Breast epithelium (tissue), 4 donors: ENCODE measurements around the gene ATG10. TPM values are rescaled to one million over a fixed set of nuclear protein-coding genes. Genes with fewer than 3 reads are reported as not detected.
A peak's percentile ranks its signal among the peaks of the same experiment; 100 is the strongest.
"Not testable (repeated sequence)": the region's sequence is repeated elsewhere in the genome, so short reads cannot be mapped to it uniquely, and the experiment has no call there.

Experiments
- DNase-seq, 2 donors: peaks; one replicate each; pipeline ENCODE4 v3.0.0-alpha.2; 2019; ENCODE audit warnings: low spot score in 2 of 2
- H3K27ac ChIP-seq, 2 donors: fragments of 200-600 bp; sonication (generic) in 1 of 2; one replicate each; pipeline ENCODE4 v1.5.1; 2016 to 2019; ENCODE audit warnings: mild to moderate bottlenecking in 1 of 2
- H3K27me3 ChIP-seq, 2 donors: fragments of 200-600 bp; sonication (generic) in 1 of 2; one replicate each; pipeline versions ENCODE4 v1.5.1 to v1.6.0; 2017 to 2019; ENCODE audit warnings: control low read depth in 1 of 2, mild to moderate bottlenecking in 1 of 2
- H3K36me3 ChIP-seq: fragments of 200-600 bp; one replicate; pipeline ENCODE4 v1.5.1; 2019
- H3K4me1 ChIP-seq, 2 donors: fragments of 200-600 bp; sonication (generic); one replicate each; pipeline ENCODE4 v1.5.1; 2016 to 2019; ENCODE audit warnings: control low read depth in 1 of 2
- H3K4me3 ChIP-seq, 3 donors: fragments of 200-600 bp; sonication (generic); 1 replicate in 2 of 3; 2 replicates in 1 of 3; pipeline ENCODE4 v1.5.1; 2016 to 2019; ENCODE audit warnings: mild to moderate bottlenecking in 3 of 3, moderate library complexity in 2 of 3
- H3K9me3 ChIP-seq, 2 donors: fragments of 200-600 bp; sonication (generic) in 1 of 2; one replicate each; pipeline ENCODE4 v1.5.1; 2016 to 2019; ENCODE audit warnings: control low read depth in 1 of 2
- POLR2A ChIP-seq: fragments of 450-650 bp; IDR thresholded peaks from one replicate; pipeline ENCODE4 v1.6.1; 2016; ENCODE audit warnings: antibody characterized with exemption, mild to moderate bottlenecking, moderate library complexity
- POLR2AphosphoS5 ChIP-seq, 3 donors: sonication (generic); formaldehyde crosslinking; IDR thresholded peaks; one replicate each; pipeline ENCODE4 v1.6.1; 2017; ENCODE audit warnings: antibody characterized with exemption in 3 of 3
- intact Hi-C: fragments of 100-400 bp; cut with DNase I; formaldehyde crosslinking; loops from one replicate; pipeline ENCODE4 v1.15.1; 2023; ENCODE audit warnings: low total_unique reads
- total RNA-seq, 3 donors: library from RNA; depleted of rRNA; stranded (reverse); fragments of >200 nt; gene quantifications; one replicate each; pipeline ENCODE4 v1.1.0, GENCODE V29; 2016
- TF ChIP-seq, protein P1 (sequence below), 3 donors: fragments of 450-650 bp; IDR thresholded peaks; one replicate each; pipeline ENCODE4 v1.5.1; 2016 to 2017; ENCODE audit warnings: antibody characterized with exemption in 3 of 3, mild to moderate bottlenecking in 3 of 3, moderate library complexity in 3 of 3

The ATG10 gene
- total RNA-seq, 3 donors from 2014 or later, result 5.2 to 9.2 (median 6.6) TPM

DNA sequence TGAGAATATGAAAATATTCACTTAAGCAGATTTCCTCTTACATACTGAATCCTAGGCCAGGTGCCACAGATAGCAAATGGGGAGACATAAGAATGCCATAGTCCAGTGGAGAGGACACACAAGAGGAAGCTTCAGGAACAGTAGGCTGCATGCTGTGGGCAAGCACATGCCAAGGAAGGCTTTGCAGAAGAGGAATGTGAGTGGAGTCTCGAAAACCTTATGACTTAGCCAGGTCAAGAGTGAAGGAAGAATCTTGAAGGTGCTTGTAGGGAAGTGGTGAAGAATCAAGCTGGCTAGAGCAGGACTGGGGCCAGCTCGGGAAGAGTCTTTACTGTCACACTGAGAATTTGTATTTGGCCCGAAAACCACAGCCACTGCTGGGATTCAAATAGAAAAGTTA lies 285.9 kb downstream of the ATG10 start:
- no peak for DNase-seq
- intact Hi-C loops, result no loop called here
- Histone ChIP-seq H3K4me1 (no peaks in the 10 kb centered on the region), H3K9me3 (no peaks in the 10 kb centered on the region), H3K27ac (no peak overlapping the region), H3K4me3 (no peak overlapping the region), H3K36me3 (no peaks in the 10 kb centered on the region), H3K27me3 (no peaks in the 10 kb centered on the region)
- no peak for TF ChIP-seq POLR2AphosphoS5 (IDR thresholded peaks at IDR 0.05)
- no peak for TF ChIP-seq POLR2A
- TF ChIP-seq, protein P1, sequence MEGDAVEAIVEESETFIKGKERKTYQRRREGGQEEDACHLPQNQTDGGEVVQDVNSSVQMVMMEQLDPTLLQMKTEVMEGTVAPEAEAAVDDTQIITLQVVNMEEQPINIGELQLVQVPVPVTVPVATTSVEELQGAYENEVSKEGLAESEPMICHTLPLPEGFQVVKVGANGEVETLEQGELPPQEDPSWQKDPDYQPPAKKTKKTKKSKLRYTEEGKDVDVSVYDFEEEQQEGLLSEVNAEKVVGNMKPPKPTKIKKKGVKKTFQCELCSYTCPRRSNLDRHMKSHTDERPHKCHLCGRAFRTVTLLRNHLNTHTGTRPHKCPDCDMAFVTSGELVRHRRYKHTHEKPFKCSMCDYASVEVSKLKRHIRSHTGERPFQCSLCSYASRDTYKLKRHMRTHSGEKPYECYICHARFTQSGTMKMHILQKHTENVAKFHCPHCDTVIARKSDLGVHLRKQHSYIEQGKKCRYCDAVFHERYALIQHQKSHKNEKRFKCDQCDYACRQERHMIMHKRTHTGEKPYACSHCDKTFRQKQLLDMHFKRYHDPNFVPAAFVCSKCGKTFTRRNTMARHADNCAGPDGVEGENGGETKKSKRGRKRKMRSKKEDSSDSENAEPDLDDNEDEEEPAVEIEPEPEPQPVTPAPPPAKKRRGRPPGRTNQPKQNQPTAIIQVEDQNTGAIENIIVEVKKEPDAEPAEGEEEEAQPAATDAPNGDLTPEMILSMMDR (IDR thresholded peaks at IDR 0.05), result no peak

DNA sequence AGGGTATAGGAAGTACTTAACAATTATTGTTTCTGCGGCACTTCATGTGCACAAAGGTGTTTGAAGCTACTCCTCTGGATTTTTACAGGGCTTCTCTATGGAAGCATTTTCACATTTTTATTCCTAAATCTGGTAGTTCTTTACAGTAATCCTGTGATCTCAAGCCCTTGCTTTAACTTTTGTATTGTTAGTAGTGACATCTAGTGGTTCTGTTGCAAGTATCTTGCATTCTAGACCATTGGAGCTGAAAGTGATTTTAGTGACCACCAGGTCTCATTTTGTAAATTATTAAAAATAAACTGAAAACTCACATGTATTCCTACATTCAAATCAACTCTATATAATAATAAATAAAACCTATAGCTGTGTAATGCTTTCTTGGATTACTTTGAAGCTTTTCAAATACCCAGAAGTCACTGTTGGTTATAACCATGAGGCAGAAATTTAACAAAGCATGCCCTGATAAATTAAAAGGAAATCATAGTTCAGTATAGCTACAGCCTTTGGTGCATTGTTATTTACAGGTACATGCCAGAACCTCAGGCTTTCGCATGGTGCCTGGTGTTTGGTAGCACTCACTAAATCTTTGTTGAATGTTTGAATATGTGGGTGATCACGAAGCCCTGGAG lies 287.5 kb downstream of the ATG10 start:
- H3K9me3 ChIP-seq, result no peaks in the 10 kb centered on the region
- H3K36me3 ChIP-seq, result no peaks in the 10 kb centered on the region
- no peak overlapping the region for H3K4me3 ChIP-seq
- no peaks in the 10 kb centered on the region for H3K4me1 ChIP-seq
- no peak overlapping the region for H3K27ac ChIP-seq
- no peak for DNase-seq
- TF ChIP-seq, protein P1 (IDR thresholded peaks at IDR 0.05), result peak in 1 of 3 donors; percentile 12
- no peak for TF ChIP-seq POLR2A
- intact Hi-C loops, result no loop called here
- no peaks in the 10 kb centered on the region for H3K27me3 ChIP-seq

DNA sequence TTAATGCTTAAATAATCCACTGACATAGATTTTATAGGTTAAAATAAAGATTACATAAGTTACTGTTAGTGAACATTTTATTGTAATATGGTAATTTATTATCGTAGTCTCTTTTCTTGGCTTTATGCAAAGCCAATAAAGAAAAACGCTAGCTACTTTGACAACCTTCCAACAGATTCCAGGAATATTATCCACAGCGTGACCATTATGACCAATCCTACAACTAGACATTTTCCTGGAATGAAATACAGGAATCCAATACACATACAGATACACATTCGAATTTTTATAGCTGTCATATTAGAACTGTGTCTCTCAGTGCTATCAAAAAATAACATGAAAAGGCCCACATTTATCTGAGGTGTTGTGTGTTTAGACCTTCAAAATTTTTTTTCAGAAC lies 293.2 kb downstream of the ATG10 start:
- H3K4me3 ChIP-seq, result no peak overlapping the region
- H3K36me3 ChIP-seq, result no peaks in the 10 kb centered on the region
- H3K27me3 ChIP-seq, result no peaks in the 10 kb centered on the region
- H3K27ac ChIP-seq, result no peak overlapping the region
- no peaks in the 10 kb centered on the region for H3K4me1 ChIP-seq
- H3K9me3 ChIP-seq, result peaks cover 4 to 13% of the 10 kb centered on the region in 2 donors
- TF ChIP-seq, protein P1 (IDR thresholded peaks at IDR 0.05), result no peak
- TF ChIP-seq POLR2A, result no peak
- TF ChIP-seq POLR2AphosphoS5 (IDR thresholded peaks at IDR 0.05), result no peak
- intact Hi-C loops, result no loop called here
- DNase-seq, result no peak

DNA sequence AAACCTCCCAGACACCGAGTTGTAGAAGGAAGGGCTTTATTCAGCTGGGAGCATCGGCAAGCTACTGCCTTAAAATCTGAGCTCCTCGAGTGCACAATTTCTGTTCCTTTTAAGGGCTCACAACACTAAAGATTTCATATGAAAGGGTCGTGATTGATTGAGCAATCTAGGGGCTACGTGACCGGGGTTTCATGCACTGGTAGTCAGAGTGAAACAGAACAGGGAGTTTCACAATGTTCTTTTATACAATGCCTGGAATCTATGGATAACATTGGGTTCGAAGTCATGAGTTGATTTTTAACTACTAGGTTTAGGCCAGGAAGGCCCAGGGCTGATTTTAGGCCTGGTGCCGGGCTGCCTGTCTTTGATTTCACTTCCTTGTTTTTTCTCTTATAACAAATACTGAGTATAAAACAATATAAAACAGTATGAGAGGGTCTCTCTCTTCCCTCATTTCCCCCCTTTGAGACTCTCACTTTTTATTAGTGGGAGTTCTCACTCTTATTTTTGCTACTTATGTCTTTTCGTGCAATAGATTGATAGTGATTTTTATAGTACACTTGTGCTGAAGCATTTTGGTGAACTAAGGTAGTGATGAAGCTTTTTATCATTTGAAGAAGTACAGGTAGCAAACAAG lies 295.6 kb downstream of the ATG10 start:
- H3K4me3 ChIP-seq, H3K36me3 ChIP-seq, intact Hi-C loops, H3K4me1 ChIP-seq, H3K27me3 ChIP-seq, DNase-seq, H3K27ac ChIP-seq: not testable (repeated sequence)
- peaks cover 4 to 13% of the 10 kb centered on the region in 2 donors for H3K9me3 ChIP-seq

DNA sequence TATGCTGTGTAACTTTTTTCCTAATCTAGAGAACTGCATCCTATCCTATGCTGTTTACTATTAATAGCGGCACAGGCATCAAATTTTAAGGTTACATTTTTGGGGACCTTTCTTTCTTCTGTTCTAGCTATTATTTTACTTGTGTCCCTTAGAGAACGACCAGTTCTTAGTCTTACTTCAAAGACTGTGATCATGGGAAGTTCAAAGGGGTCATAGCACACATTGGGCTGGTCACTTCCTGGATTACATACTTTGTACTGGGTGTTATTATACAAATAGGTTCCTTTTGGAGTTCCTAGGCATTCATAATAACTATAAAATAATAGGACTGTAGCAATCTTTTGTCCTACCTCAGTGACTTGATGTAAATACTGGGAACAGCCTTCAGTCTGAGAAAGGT lies 297.5 kb downstream of the ATG10 start:
- H3K4me3 ChIP-seq, H3K36me3 ChIP-seq, intact Hi-C loops, H3K27ac ChIP-seq, H3K4me1 ChIP-seq, H3K27me3 ChIP-seq, DNase-seq: not testable (repeated sequence)
- H3K9me3 ChIP-seq, result peaks cover 4 to 13% of the 10 kb centered on the region in 2 donors

DNA sequence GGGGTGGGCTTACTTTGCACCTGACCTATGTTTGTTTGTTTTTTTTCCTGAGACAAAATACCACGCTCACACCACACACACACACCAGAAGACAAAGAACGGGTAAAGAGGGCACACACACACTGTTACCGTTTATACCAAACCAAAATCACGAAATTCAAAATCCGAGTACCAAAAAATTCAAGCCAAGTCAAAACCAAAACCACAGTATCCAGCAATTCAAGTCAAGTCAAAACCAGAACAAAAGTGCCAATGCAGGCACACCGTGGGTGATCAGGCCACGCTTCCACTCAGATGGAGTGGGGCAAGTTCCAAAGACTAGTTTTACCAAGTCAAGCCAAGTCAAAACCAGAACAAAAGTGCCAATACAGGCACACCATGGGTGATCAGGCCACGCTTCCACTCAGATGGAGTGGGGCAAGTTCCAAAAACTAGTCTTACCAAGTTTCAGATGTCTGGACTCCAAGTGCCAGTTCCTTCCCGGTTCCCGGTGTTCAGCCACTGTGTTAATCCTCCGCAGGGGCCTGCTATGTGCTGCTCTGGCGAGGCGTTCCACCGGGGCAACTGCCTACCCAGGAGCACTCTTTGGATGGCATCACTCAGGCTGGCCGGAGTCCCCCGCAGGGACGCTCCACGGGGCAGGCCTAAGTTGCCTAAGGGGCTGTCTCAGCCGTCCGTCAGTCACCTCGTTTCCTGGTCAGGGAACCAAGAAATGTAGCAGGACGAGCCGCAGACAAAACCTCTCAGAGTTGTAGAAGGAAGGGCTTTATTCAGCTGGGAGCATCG lies 300.9 kb downstream of the ATG10 start:
- H3K27ac ChIP-seq, H3K9me3 ChIP-seq, H3K4me1 ChIP-seq, intact Hi-C loops, H3K4me3 ChIP-seq, DNase-seq, H3K36me3 ChIP-seq, H3K27me3 ChIP-seq: not testable (repeated sequence)

DNA sequence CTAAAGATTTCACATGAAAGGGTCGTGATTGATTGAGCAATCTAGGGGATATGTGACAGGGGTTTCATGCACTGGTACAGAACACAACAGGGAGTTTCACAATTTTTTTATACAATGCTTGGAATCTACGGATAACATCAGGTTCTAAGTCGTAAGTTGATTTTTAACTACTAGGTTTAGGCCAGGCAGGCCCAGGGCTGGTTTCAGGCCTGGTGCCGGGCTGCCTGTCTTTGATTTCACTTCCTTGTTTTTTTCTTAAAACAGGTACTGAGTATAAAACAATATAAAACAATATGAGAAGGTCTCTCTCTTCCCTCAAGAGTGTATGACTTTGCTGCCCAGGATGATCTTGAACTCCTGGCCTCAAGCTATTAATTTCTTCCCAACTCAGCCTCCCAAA lies 301.6 kb downstream of the ATG10 start:
- intact Hi-C loops, H3K9me3 ChIP-seq, H3K4me3 ChIP-seq, H3K27me3 ChIP-seq, H3K27ac ChIP-seq, H3K36me3 ChIP-seq, H3K4me1 ChIP-seq, DNase-seq: not testable (repeated sequence)
